GM12801 (cell line): ENCODE measurements around the gene GPS1.

ENCODE experiments used
- TF ChIP-seq, protein P1 (sequence below): IDR thresholded peaks from one replicate; pipeline ENCODE4 v1.5.1; 2011; ENCODE audit warnings: control low read depth; ENCODE audit not compliant: insufficient read length; ENCODE audit errors: extremely low read depth

Gene GPS1

DNA sequence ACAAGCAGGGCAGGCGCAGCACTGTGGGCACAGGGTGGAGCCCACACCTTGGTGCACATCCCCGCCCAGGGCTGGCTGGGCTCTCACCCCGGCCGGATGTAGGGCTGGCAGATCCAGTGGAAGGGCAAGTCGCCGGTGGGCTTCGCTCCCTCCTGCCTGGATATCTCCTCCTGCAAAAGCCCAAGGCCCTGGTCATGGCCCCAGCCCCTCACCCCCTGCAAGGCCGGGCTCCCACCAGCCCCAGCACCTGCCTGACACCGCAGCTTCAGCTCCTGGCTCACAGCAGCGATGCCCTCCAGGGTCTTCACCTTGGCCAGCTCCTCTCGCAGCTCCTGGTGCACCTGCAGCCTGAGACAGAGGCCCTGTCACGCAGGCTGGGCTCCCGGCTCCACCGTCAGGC lies 8.9 kb downstream of the GPS1 start:
- TF ChIP-seq, protein P1, sequence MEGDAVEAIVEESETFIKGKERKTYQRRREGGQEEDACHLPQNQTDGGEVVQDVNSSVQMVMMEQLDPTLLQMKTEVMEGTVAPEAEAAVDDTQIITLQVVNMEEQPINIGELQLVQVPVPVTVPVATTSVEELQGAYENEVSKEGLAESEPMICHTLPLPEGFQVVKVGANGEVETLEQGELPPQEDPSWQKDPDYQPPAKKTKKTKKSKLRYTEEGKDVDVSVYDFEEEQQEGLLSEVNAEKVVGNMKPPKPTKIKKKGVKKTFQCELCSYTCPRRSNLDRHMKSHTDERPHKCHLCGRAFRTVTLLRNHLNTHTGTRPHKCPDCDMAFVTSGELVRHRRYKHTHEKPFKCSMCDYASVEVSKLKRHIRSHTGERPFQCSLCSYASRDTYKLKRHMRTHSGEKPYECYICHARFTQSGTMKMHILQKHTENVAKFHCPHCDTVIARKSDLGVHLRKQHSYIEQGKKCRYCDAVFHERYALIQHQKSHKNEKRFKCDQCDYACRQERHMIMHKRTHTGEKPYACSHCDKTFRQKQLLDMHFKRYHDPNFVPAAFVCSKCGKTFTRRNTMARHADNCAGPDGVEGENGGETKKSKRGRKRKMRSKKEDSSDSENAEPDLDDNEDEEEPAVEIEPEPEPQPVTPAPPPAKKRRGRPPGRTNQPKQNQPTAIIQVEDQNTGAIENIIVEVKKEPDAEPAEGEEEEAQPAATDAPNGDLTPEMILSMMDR: no peak

DNA sequence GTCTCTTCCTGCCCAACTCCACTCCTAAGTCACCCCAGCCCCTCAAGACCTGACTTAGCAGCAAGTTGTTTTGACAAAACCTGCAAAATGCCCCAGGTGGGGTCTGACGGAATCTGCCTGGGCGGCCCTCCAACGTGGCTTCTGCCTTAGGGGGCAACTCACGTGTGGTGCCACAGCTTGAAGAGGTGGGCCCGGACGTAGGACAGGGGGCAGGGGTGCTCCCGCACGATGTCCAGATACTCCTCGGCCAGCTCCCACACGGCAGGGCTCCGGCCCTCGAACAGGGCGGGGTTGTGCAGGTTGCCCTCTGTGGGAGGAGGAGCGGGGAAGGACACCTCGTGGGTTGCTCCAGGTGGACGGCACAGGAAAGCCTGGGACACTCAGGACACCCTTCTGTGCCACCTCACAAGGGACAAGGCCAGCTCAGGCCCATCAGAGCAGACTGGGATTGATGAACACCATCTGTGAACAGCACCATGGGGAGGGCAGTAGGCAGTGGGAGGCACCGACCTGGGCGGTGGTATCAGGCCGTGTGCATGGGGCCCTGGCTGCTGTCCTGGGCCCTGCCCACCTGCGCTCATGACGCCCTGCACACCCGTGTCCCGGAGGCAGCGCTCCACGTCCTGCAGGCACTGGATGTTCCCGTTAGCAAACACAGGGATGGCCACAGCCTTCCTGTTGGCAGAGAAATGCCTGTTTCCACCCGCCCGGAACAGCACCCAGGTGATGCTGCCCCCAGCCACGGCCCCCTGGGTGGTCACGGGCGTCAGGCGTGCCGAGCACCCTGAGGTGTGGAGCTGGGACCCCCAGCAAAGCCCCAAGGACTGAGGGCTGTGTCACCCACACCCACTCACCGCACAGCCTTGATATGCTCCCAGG lies 9.6 kb downstream of the GPS1 start:
- TF ChIP-seq, protein P1: no peak

DNA sequence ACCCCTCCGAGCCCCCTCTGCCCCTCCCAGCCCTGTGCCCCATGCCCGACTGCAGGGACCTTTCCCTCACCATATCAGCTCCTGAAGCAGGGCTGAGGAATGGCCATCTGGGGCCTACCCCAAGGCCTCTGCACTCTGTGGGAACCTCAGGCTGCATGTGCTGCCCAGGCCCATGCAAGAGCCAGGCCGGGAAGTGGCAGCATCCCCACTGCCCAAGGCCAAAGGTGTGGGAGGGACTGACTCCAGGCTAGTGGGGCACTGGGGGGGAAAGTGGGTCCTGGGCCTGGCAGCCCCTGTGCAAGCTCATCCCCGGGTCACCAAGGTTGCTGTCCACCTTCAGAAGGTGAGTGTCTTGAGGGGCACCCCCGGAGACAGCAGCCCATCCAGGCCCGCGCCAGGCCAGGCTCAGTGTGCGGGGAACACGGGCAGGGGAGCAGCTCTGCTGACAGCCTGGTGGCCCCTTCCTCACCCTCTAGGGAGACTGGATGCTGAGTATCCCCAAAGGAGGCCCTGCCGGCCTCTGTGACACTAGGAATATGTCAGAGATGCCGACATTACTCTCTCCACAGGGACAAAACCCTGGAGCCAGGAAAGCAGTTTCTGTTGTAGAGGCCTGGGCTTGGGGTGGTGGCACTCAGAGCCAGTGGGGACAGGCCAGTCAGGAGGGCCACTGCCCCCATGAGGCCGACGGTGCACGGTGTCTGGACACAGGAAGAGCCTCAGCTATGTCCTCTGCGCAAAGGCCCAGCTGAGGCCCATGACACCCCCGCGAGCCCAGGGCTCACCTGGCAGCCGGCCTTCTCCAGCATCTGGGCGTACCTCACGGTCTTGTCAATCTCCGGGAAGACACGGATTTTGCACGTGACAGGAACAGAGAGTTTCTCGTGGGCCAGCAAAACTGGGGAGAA lies 10.6 kb downstream of the GPS1 start:
- TF ChIP-seq, protein P1: no peak

DNA sequence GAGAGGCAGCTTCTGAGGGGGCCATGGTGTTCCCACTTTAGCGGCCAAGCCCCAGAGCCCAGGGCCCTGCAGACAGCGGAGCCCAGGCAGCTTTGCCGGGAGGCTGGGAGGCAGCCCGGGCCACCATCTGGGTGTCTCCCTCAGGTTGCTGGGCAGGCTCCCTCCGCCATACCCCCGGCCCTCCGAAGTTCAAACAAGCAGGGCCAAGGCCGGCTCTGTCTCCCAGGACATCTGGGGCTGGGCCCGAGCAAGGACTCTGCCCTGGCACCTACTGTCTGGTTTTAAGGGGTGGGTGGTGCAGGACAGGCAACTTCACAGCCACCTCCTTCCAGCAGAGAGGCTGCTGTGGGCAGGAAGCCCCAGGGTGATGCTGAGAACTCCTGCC lies 11.3 kb downstream of the GPS1 start:
- TF ChIP-seq, protein P1: no peak

DNA sequence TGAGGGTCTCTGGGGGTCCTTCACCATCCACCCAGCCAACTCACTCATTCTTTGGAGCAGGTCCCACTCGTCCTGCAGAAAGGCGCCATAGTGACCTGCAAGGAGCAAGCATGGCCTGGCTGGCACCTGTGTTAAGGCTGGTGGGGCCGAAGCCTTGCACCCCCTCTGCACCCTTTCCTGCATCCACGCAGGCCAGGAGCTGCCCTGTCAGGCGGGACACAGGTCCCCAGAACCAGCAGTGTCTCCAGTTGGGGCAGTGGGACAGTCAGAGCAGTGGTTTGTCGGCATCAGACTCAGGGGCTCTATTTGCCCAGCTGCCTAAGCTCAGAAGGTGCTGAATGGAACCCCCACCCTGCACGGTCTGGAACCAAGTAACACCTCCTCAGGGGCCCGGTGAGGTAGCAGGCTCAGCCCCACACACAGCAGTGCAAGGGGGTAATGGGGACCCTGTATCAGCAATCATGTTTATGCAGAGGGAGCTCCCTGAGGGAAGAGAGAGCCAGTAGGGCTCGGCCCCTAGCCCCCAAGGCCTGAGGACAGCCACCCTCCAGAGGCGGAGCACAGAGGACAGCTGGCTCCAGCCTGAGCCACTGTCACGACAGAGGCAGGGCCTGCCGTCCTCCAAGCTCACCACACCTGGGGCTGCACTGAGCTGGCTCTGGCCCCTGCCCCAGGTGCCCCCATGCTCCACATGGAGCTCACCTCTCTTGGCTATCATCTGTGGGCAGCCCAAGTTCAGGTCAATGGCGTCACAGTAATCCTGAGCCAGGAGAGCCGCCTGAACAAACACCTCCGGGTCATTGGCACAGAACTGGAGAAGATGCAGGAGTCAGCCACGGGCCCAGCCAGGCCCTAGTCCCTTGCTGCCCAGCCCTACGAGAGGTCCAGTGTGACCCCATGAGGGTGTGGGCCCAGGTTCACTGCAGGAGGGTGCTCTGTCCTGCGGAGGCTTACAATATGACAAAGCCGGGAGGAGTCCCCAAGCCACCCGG lies 12.0 kb downstream of the GPS1 start:
- TF ChIP-seq, protein P1: no peak

DNA sequence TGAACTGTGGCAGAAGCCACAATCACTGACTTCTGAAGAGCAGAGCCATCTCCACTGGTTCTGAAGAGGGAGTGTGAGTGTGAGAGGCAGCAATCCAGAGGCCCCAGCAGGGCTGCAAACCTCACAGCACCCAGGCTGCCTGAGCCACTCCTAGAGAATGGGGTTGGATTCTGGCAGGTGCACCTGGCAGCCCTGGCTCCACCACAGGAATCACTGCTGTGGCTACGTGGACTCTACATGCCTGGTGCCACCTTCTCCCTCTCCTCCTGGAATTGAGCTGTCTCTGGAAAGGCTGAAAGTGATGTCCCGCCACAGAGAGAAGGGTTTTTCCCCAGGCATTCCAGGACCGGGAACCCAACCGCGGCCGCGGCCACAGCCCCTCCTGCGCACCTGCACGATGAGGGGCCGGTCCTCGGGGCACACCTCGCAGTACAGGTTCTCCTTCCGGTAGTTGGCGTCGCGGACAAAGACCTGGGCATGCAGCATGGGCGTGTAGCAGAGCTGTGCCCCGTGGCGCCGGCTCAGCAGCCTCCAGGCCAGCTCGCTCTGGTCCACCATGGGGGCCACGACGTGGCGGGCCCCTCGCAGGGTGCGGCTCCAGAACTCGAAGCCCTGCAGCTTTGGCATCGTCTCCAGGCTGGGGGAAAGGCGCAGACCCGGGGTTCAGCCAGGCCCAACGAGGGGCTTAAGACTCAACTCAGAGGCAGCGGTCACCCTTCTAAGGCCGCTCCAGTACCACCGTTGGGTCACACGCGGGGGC lies 12.9 kb downstream of the GPS1 start:
- TF ChIP-seq, protein P1: no peak
